Body of pancreas (tissue), 4 donors: ENCODE data around the gene ROPN1. TPM values are rescaled to one million over a fixed set of nuclear protein-coding genes. Genes with fewer than 3 reads are reported as not detected.
"Not testable (repeated sequence)": the region's sequence is repeated elsewhere in the genome, so short reads cannot be mapped to it uniquely, and the experiment has no call there.

Experiments used
- ATAC-seq: fragments of 150-250 bp; one replicate; pipeline ENCODE4 v1.9.1; 2016
- DNase-seq, 4 donors: peaks; one replicate each; pipeline ENCODE4 v3.0.0-alpha.2; 2019
- H3K27ac ChIP-seq, 4 donors: fragments of 200-600 bp; sonication (generic); 1 replicate in 3 of 4; 2 replicates in 1 of 4; pipeline versions ENCODE4 v1.5.1 to v1.6.1; 2016 to 2019; ENCODE audit warnings: mild to moderate bottlenecking in 1 of 4, mixed read lengths in 1 of 4, moderate library complexity in 1 of 4
- H3K27me3 ChIP-seq, 2 donors: fragments of 200-600 bp; sonication (generic); one replicate each; pipeline ENCODE4 v1.6.0; 2016; ENCODE audit warnings: mild to moderate bottlenecking in 1 of 2
- H3K36me3 ChIP-seq, 2 donors: fragments of 200-600 bp; sonication (generic); replicated peaks in 1 of 2; 2 replicates each; pipeline ENCODE4 v1.5.1; 2016; ENCODE audit warnings: low read depth in 2 of 2; ENCODE audit not compliant: insufficient read depth in 1 of 2
- H3K4me1 ChIP-seq: fragments of 200-600 bp; sonication (generic); one replicate; pipeline ENCODE4 v1.6.0; 2016
- H3K4me3 ChIP-seq, 2 donors: fragments of 200-600 bp; sonication (generic); 1 replicate in 1 of 2; 2 replicates in 1 of 2; pipeline ENCODE4 v1.5.1; 2016 to 2019
- H3K9me3 ChIP-seq, 3 donors: fragments of 200-600 bp; sonication (generic); 1 replicate in 2 of 3; 2 replicates in 1 of 3; pipeline ENCODE4 v1.5.1; 2016
- POLR2A ChIP-seq, 3 donors: fragments of 450-650 bp; IDR thresholded peaks; one replicate each; pipeline ENCODE4 v1.6.1; 2016; ENCODE audit warnings: antibody characterized with exemption in 3 of 3, mild to moderate bottlenecking in 2 of 3
- WGBS, 2 donors: methylation state at CpG; one replicate each; pipeline ENCODE4 v1.1.5; 2017; 5-methylcytosine and 5-hydroxymethylcytosine counted together
- intact Hi-C: fragments of 100-400 bp; cut with DNase I; formaldehyde crosslinking; loops from one replicate; pipeline ENCODE4 v1.15.1; 2023
- total RNA-seq, 2 donors: library from RNA; depleted of rRNA; stranded (reverse); fragments of >200 nt; gene quantifications; one replicate each; pipeline ENCODE4 v1.1.0, GENCODE V29; 2016
- TF ChIP-seq, protein P1 (sequence below), 7 experiments: fragments of 450-650 bp in 4 of 7; fragments of 200-600 bp in 3 of 7; sonication (generic) in 3 of 7; IDR thresholded peaks; one replicate each; pipeline ENCODE4 v1.5.1; 2016 to 2019; ENCODE audit warnings: antibody characterized with exemption in 7 of 7

The ROPN1 gene
- total RNA-seq = not detected

DNA sequence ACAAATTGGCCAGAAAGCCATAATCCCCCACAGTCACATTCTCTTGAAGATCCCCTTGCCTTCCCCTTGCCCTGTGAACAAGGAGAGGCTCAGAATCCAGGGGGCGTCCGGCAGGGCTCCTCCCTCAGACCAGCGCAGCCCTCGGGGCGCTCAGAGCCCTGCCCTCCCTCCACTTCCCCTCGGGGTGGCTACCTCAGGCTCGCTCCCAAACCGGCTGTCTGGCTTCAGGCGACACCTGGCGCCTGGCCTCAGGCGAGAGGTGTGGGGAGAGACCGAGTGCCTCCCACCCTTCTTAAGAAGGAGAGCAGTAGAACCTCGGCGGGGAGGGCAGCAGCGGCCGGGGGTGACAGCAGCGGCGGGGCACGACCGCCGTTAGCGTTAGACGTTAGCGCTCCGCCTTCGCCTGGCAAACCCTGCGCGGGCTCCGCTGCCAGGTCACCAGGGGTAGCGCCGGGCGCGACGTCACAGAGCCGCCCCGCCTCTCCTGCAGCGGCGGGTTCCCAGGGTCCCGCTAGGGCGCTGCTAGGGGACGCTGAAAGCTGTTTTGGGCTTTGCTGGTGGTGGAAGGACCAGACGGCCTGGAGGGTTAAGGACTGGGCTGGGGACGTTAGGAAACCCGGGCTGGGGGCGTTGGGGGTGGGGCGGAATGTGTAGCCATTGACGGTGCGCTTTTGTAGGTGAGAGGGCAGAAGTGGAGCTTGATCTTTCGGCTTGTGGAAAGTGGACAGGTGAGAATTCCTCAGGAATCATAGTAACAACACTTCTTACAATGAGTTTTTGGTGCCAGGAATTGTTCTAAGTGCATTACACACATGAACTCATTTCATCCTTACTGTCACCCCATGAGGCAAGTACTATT is at the start of gene ROPN1:
Gene ROPN1 (minus strand): TSS at position 395 of the 859 bp plus-strand sequence. CDS start 11,643 bp downstream, outside the sequence.
- ATAC-seq = peak; percentile 92
- WGBS, 2 donors = 0% methylated on average over 2 of the region's 49 CpGs; no CpG with 5 or more reads in 1 of the 2 donors
- intact Hi-C loops, H3K27me3 ChIP-seq, H3K27ac ChIP-seq, H3K4me3 ChIP-seq, DNase-seq, H3K9me3 ChIP-seq, H3K4me1 ChIP-seq, H3K36me3 ChIP-seq: not testable (repeated sequence)

DNA sequence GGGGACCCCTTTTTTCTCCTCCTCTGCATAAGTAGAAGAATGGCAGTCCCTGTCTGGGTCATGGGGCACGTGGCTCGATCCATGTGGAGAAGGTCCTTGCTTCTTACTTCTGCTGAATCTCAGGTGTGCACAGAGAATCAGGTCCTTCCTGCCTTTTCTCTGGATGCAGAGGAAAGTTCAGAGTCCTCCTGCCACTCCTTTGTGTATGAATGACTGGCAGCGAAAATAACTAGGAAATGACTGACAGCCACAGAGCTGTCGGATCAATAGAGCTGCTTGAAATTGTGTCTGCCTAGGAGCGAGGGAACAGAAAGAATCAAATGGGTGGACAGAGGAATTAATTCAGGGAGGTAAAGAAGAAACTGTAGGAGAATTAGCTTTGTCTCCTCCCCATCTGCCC is 49.6 kb upstream of the ROPN1 start:
- Histone ChIP-seq H3K27me3 (no peaks in the 10 kb centered on the region), H3K4me1 (no peaks in the 10 kb centered on the region), H3K9me3 (no peaks in the 10 kb centered on the region), H3K4me3 (no peak overlapping the region), H3K27ac (no peak overlapping the region), H3K36me3 (no peaks in the 10 kb centered on the region)
- intact Hi-C loops = no loop called here
- ATAC-seq (no peak), DNase-seq (no peak)
- WGBS, 2 donors = 84 to 92% methylated on average over 5 of the region's 5 CpGs
- no peak for TF ChIP-seq POLR2A (IDR thresholded peaks at IDR 0.05)
- TF ChIP-seq, protein P1, sequence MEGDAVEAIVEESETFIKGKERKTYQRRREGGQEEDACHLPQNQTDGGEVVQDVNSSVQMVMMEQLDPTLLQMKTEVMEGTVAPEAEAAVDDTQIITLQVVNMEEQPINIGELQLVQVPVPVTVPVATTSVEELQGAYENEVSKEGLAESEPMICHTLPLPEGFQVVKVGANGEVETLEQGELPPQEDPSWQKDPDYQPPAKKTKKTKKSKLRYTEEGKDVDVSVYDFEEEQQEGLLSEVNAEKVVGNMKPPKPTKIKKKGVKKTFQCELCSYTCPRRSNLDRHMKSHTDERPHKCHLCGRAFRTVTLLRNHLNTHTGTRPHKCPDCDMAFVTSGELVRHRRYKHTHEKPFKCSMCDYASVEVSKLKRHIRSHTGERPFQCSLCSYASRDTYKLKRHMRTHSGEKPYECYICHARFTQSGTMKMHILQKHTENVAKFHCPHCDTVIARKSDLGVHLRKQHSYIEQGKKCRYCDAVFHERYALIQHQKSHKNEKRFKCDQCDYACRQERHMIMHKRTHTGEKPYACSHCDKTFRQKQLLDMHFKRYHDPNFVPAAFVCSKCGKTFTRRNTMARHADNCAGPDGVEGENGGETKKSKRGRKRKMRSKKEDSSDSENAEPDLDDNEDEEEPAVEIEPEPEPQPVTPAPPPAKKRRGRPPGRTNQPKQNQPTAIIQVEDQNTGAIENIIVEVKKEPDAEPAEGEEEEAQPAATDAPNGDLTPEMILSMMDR (IDR thresholded peaks at IDR 0.05) = no peak

DNA sequence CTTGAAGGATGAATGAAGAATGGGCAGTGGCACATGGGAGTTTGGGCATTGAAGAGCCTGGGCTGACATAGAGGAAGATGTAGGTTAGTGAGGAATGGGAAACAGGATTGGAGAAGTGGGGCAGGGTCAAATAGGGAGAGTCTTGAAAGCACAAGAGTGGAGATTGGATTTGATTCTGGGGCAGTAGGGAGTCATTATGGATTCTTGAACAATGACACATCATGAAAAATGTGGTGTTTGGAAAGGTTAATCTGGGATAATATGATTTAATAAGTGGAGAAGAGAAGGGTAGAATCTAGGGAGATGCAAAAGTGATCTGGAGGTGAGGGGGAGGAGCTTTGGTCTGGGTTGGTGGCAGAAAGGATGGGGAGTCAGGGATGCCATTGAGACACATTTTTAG is 45.4 kb upstream of the ROPN1 start:
- H3K27me3 ChIP-seq = no peaks in the 10 kb centered on the region
- no peak overlapping the region for H3K27ac ChIP-seq
- intact Hi-C loops = no loop called here
- DNase-seq (no peak), ATAC-seq (no peak)
- peaks cover 32% of the 10 kb centered on the region for H3K4me1 ChIP-seq
- H3K4me3 ChIP-seq = no peak overlapping the region
- H3K9me3 ChIP-seq = no peaks in the 10 kb centered on the region
- H3K36me3 ChIP-seq = no peaks in the 10 kb centered on the region
- TF ChIP-seq, protein P1 (IDR thresholded peaks at IDR 0.05) = no peak
- no peak for TF ChIP-seq POLR2A (IDR thresholded peaks at IDR 0.05)

DNA sequence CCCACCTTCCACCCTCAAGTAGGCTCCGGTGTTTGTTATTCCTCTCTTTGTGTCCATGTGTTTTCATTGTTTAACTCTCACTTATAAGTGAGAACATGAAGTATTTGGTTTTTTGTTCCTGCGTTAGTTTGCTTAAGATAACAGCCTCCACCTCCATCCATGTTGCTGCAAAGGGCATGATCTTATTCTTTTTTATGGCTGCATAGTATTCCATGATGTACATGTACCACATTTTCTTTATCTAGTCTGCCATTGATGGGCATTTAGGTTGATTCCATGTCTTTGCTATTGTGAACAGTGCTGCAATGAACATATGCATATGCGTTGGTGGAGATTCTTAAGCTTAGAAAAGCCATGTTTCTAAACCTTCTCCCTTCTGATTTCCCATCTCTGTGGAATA is 44.3 kb upstream of the ROPN1 start:
- 82 to 87% methylated on average over 3 of the region's 3 CpGs for WGBS, 2 donors
- H3K27me3 ChIP-seq, intact Hi-C loops: not testable (repeated sequence)

DNA sequence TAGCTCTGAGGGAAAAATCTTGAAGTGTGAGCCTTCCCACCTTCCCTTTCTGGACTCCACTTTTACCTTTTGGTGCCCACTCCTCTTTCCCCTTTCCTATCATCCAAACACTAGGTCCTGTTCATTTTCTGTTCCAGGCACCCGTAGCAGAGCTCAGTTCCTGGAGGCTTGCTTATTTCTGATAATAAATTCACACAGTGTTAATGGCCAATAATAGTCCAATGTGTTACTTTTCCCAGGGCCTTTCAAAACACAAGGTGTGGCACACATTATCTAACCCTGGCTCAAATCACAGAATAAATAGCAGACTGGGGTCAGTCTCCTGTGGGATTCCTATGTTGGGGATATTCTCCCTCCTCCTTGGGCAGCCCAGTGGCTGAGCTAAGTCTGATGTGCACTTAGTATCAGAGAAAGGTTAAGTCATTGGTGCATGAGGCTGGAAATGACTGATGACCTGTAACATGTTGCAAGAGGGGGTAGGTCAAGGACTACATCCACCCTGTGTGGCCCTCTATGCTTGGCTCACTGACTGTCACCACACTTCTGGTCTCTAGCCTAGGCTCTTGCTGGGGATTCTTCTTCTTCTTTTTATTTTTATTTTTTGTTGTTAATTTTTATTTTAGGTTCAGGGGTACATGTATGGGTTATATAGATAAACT is 43.7 kb upstream of the ROPN1 start:
- no peaks in the 10 kb centered on the region for H3K9me3 ChIP-seq

More for the DNA sequence above, 44.3 kb upstream of the ROPN1 start:
- not testable (repeated sequence) for H3K9me3 ChIP-seq, DNase-seq, H3K36me3 ChIP-seq, ATAC-seq, H3K4me3 ChIP-seq, H3K27ac ChIP-seq
- peaks cover 34% of the 10 kb centered on the region for H3K4me1 ChIP-seq

DNA sequence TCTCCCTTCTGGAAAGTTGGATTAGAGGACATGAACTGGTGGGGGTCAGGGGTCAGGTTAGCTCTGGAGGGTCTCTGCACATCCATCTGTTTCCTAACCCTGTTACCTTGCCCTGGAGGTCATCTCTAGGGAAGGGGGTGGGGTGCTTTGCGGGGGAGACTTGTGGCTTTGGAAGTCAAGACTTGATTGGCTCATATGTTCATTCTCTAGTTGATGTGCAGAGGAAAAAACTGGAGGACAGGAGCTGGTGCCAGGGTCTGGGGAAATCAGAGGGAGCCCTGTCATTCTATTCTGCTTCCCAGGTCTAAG is 42.9 kb upstream of the ROPN1 start:
- intact Hi-C loops = no loop called here
- H3K36me3 ChIP-seq = no peaks in the 10 kb centered on the region
- H3K9me3 ChIP-seq = no peaks in the 10 kb centered on the region
- peaks cover 34% of the 10 kb centered on the region for H3K4me1 ChIP-seq
- no peak overlapping the region for H3K4me3 ChIP-seq
- no peak for DNase-seq
- ATAC-seq = no peak
- H3K27ac ChIP-seq = no peak overlapping the region
- 50 to 62% methylated on average over 1 of the region's 1 CpG for WGBS, 2 donors
- TF ChIP-seq, protein P1 (IDR thresholded peaks at IDR 0.05) = no peak
- no peak for TF ChIP-seq POLR2A (IDR thresholded peaks at IDR 0.05)
- no peaks in the 10 kb centered on the region for H3K27me3 ChIP-seq

More for the DNA sequence above, 43.7 kb upstream of the ROPN1 start:
- peak in 3 of 4 donors; percentile 10 to 29 (median 21) for DNase-seq
- TF ChIP-seq POLR2A (IDR thresholded peaks at IDR 0.05) = no peak
- peak overlapping the region in 1 of 4 donors; percentile 11 for H3K27ac ChIP-seq
- ATAC-seq = no peak
- H3K4me1 ChIP-seq = peaks cover 34% of the 10 kb centered on the region
- 26 to 35% methylated on average over 1 of the region's 1 CpG for WGBS, 2 donors
- H3K36me3 ChIP-seq = no peaks in the 10 kb centered on the region
- intact Hi-C loops = no loop called here
- no peak overlapping the region for H3K4me3 ChIP-seq
- no peaks in the 10 kb centered on the region for H3K27me3 ChIP-seq
